Astrocyte (in vitro differentiated cells and primary cell): ENCODE measurements around the gene TRAPPC12.

Experiments used
- CTCF ChIP-seq: IDR thresholded peaks from 2 replicates; pipeline ENCODE4 v1.5.1; 2011; ENCODE audit warnings: low read depth, mild to moderate bottlenecking, inconsistent platforms, low read length, moderate library complexity; ENCODE audit not compliant: insufficient read depth
- EZH2 ChIP-seq: IDR thresholded peaks from 2 replicates; pipeline ENCODE4 v1.6.1; 2012; ENCODE audit warnings: mild to moderate bottlenecking, low read length, inconsistent platforms; ENCODE audit not compliant: insufficient read depth

- no peak for TF ChIP-seq CTCF
- TF ChIP-seq EZH2 = no peak
These were observed 69.6 kb downstream of the TRAPPC12 start for GRCh38 chr2:3449086-3449485.
